Esophagus (tissue), 2 donors: ENCODE data around the gene NR2F1-AS1. TPM values are rescaled to one million over a fixed set of nuclear protein-coding genes. Genes with fewer than 3 reads are reported as not detected.

Experiments
- H3K27ac ChIP-seq, 2 donors: one replicate each; pipeline ENCODE4 v1.5.1; 2013; ENCODE audit warnings: low read depth in 2 of 2, mild to moderate bottlenecking in 2 of 2, inconsistent platforms in 1 of 2, low read length in 1 of 2, moderate library complexity in 1 of 2
- H3K27me3 ChIP-seq, 2 donors: one replicate each; pipeline ENCODE4 v1.6.1; 2013; ENCODE audit warnings: low read length in 2 of 2, control low read depth in 1 of 2, mild to moderate bottlenecking in 1 of 2; ENCODE audit not compliant: insufficient read depth in 2 of 2, control insufficient read depth in 1 of 2
- H3K36me3 ChIP-seq, 2 donors: one replicate each; pipeline ENCODE4 v1.6.1; 2013; ENCODE audit warnings: low read length in 1 of 2; ENCODE audit not compliant: control insufficient read depth in 2 of 2, insufficient read depth in 2 of 2
- H3K4me1 ChIP-seq, 2 donors: one replicate each; pipeline ENCODE4 v1.6.1; 2013; ENCODE audit warnings: low read length in 1 of 2; ENCODE audit not compliant: control insufficient read depth in 2 of 2, insufficient read depth in 2 of 2
- H3K4me3 ChIP-seq, 2 donors: one replicate each; pipeline ENCODE4 v1.5.1; 2013; ENCODE audit warnings: low read length in 2 of 2, mild to moderate bottlenecking in 2 of 2, low read depth in 1 of 2, moderate library complexity in 1 of 2
- H3K9me3 ChIP-seq, 2 donors: one replicate each; pipeline ENCODE4 v1.6.1; 2013; ENCODE audit warnings: mild to moderate bottlenecking in 2 of 2, low read depth in 1 of 2, low read length in 1 of 2, moderate library complexity in 1 of 2; ENCODE audit not compliant: control insufficient read depth in 2 of 2, insufficient read depth in 1 of 2
- WGBS, 2 donors: extraction: QIAGEN DNeasy Blood & Tissue Kit; methylation state at CpG; one replicate each; pipeline ENCODE4 v1.1.7; 2013; 5-methylcytosine and 5-hydroxymethylcytosine counted together
- polyA plus RNA-seq, 2 donors: library from polyadenylated mRNA; stranded (reverse); fragments of 200-250 nt; gene quantifications; one replicate each; pipeline ENCODE4 v1.2.3, GENCODE V29; 2013
- donor health status: healthy with polysubstance abuse.
- donor health status: Bipolar disorder and iron deficiency.

NR2F1-AS1 gene
- polyA plus RNA-seq, result 1 to 10 TPM; 3.2 to 3.4 TPM

- 1% methylated on average over 41 of the region's 41 CpGs for WGBS, 2 donors
- Histone ChIP-seq H3K27ac (peak within 1 kb of the TSS; percentile 76 to 83), H3K27me3 (peaks cover 4% of the 10 kb centered on the region in 2 donors), H3K9me3 (no peaks in the 10 kb centered on the region), H3K4me1 (peaks cover 2 to 8% of the 10 kb centered on the region in 2 donors), H3K4me3 (peak within 1 kb of the TSS; percentile 66 to 81), H3K36me3 (no peaks in the 10 kb centered on the region)
Measured at GRCh38 chr5:93580927-93581445, at the start of gene NR2F1-AS1. TSS of gene NR2F1-AS1 (minus strand) at chr5:93581219.

DNA sequence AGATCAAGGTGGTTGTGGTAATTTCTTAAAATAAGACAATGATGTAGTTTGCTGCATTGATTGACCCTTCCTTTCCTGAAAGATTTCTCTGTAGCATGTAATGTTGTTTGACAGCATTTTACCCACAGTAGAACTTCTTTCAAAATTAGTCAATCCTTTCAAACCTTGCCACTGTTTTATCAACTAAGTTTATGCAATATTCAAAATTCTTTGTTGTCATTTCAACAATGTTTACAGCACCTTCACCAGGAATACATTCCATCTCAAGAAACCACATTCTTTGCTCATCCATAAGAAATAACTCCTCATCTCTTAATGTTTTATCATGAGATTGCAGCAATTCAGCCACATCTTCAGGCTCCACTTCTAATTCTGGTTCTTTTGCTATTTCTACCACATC lies 45.8 kb upstream of the NR2F1-AS1 start:
- Histone ChIP-seq H3K36me3 (no peaks in the 10 kb centered on the region), H3K4me3 (no peak overlapping the region), H3K9me3 (no peaks in the 10 kb centered on the region)

GRCh38 chr5:93623153-93623552 lies 42.1 kb upstream of the NR2F1-AS1 start:
- H3K27me3 ChIP-seq, result no peaks in the 10 kb centered on the region
- no peak overlapping the region for H3K27ac ChIP-seq
- no peak overlapping the region for H3K4me3 ChIP-seq
- 70 to 72% methylated on average over 4 of the region's 4 CpGs for WGBS, 2 donors
- H3K9me3 ChIP-seq, result no peaks in the 10 kb centered on the region
- no peaks in the 10 kb centered on the region for H3K36me3 ChIP-seq
- no peaks in the 10 kb centered on the region for H3K4me1 ChIP-seq

More for the DNA sequence above, 45.8 kb upstream of the NR2F1-AS1 start:
- Histone ChIP-seq H3K4me1 (no peaks in the 10 kb centered on the region), H3K27ac (no peak overlapping the region), H3K27me3 (no peaks in the 10 kb centered on the region)

DNA sequence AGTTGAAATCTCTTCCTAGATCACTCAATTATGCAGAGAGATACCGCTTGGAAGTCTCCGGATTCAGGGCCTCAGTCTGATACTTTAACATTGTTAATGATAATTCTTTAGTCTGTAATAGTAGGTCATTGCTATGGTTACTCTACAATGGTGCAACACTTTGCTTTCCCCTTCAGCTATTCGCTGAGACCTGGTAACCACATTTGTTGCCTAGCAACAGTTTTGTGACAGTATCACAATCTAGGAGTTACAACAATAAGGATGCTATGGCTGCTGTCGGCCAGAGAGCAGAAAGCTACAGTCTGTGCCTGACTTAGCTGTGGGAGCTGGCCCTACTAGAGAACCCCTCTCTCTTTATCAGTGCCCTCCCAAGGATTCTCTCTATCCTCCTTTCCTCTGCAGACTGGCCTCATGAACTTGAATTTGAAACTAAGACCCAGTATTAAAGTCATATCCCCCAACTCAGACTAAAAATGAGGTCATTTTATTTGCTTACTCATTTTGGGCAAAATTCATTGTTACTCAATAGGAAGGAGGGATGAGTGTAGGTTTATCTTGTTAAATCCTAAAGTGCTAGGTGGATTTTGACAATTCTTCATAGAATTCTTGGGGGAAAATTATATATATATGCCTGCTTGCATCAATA lies 41.3 kb upstream of the NR2F1-AS1 start:
- Histone ChIP-seq H3K4me3 (no peak overlapping the region), H3K36me3 (no peaks in the 10 kb centered on the region), H3K27me3 (no peaks in the 10 kb centered on the region), H3K27ac (no peak overlapping the region), H3K4me1 (no peaks in the 10 kb centered on the region), H3K9me3 (no peaks in the 10 kb centered on the region)
- WGBS, 2 donors, result 58 to 63% methylated on average over 4 of the region's 4 CpGs

- Histone ChIP-seq H3K4me1 (no peaks in the 10 kb centered on the region), H3K4me3 (peak overlapping the region; percentile 61 to 71), H3K27me3 (no peaks in the 10 kb centered on the region), H3K9me3 (no peaks in the 10 kb centered on the region), H3K27ac (peak overlapping the region; percentile 64 to 84), H3K36me3 (no peaks in the 10 kb centered on the region)
- 3 to 6% methylated on average over 36 to 41 of the region's 41 CpGs for WGBS, 2 donors
Measured at GRCh38 chr5:93621327-93621798, 40.3 kb upstream of the NR2F1-AS1 start.

DNA sequence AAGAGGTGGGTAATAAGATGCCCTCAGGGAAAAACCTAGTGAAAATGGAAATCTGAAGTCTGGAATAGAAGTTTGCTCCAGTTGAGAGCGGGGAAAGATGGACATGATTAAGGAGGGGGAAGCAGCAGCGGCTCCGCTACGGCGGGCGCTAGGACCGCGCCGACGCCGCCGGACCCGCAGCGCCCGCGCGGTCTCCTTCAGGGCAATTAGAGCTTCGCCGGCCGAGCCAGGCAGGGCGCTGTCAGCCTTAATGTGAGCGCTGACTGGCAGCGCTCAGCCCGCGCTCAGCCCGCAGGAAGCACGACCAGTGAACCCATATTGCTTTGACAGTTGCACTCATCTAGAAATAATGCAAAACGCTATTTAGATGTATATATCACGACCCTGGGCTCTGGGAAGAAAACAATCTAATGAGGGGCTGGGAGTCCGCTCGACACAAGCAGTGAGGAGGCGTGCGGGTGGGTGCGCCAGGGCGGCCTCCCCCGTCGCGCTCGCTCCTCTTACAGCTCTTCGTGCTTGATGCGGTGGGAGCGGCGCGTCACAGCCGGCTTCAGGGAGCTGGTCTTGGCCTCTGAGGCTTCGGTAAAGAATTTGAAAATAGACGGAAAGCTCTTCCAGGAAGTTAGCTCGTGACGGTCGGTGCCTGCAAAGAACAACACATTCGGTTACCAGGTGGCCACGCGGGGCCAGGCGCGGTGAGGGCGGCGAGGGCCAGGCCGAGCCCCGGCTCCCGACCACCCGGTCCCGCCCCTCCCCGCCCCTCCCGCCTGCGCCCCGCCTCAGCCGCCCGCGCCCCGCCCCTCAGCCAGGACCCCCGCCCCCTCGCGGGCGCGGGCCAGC lies 39.7 kb upstream of the NR2F1-AS1 start:
- Histone ChIP-seq H3K4me3 (peak overlapping the region; percentile 61 to 71), H3K27me3 (no peaks in the 10 kb centered on the region)
- WGBS, 2 donors, result 0 to 1% methylated on average over 55 to 75 of the region's 75 CpGs

DNA sequence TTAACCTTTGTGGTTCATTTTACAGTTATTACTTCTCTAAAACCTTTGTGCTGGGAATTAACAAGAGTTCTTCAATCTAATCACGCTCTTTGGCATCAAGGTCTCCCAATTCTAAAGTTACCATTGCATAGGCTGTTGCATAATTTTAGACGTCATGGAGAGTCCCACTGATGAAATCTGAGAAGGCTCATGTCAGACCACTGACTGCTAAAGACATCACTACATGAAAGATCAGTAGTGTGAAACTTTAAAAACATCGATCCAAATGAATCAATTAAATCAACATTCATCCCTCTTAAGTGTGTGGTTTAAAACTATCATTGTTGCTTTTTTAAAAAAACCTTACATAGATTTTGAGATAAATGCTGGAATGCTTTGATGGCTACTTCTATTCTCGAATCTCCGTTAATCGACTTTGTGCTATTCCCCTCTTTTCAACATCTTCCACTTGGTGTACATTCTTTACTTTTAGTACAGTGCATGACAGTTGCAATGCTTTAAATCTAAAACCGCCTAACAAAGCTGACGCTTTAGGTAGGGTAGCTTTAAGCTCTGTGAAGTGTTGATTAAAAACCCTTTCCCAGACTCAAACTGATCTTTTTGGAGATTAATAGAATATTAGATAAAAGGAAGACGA lies 35.6 kb upstream of the NR2F1-AS1 start:
- Histone ChIP-seq H3K4me1 (no peaks in the 10 kb centered on the region), H3K9me3 (no peaks in the 10 kb centered on the region), H3K36me3 (no peaks in the 10 kb centered on the region), H3K4me3 (no peak overlapping the region), H3K27me3 (peaks cover 0 to 5% of the 10 kb centered on the region in 2 donors), H3K27ac (no peak overlapping the region)
- WGBS, 2 donors, result 89% methylated on average over 9 of the region's 9 CpGs

More for the DNA sequence above, 39.7 kb upstream of the NR2F1-AS1 start:
- Histone ChIP-seq H3K36me3 (no peaks in the 10 kb centered on the region), H3K9me3 (no peaks in the 10 kb centered on the region), H3K4me1 (no peaks in the 10 kb centered on the region), H3K27ac (peak overlapping the region; percentile 64 to 84)

DNA sequence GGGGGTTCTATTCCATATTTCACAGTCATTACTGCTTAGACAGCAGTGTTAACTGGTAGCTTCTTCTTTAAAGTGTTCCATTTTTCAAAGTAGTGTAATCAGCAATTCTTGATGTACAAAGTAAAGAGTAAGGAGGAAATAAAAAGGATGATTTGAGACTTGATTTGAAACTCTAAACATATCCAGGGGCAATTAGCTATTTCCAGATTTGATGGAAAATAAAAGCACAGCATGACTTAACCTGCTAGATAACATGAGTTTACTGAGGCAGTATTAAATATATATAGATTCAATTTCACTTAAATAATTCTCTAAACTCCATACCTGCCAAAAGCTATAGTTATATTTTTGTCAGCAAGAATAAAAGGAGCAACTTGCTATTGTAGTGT lies 31.8 kb upstream of the NR2F1-AS1 start:
- Histone ChIP-seq H3K27me3 (peaks cover 0 to 12% of the 10 kb centered on the region in 2 donors), H3K4me1 (no peaks in the 10 kb centered on the region), H3K4me3 (no peak overlapping the region), H3K36me3 (no peaks in the 10 kb centered on the region), H3K27ac (no peak overlapping the region), H3K9me3 (no peaks in the 10 kb centered on the region)

- peak overlapping the region in 1 of 2 donors; percentile 30 for H3K4me3 ChIP-seq
- WGBS, 2 donors, result 3 to 4% methylated on average over 42 of the region's 43 CpGs
- no peaks in the 10 kb centered on the region for H3K9me3 ChIP-seq
- peaks cover 0 to 2% of the 10 kb centered on the region in 2 donors for H3K4me1 ChIP-seq
- H3K27ac ChIP-seq, result no peak overlapping the region
- H3K27me3 ChIP-seq, result peaks cover 4 to 12% of the 10 kb centered on the region in 2 donors
- no peaks in the 10 kb centered on the region for H3K36me3 ChIP-seq
Measured at GRCh38 chr5:93611976-93612854, 31.2 kb upstream of the NR2F1-AS1 start.
